Mucosa of stomach (tissue), 1 donor: ENCODE measurements around the gene CDK15.

Experiments
- H3K27me3 ChIP-seq: one replicate; pipeline ENCODE4 v1.7.0; 2013; ENCODE audit warnings: mild to moderate bottlenecking, low read length; ENCODE audit not compliant: control insufficient read depth, insufficient read depth
- H3K36me3 ChIP-seq: one replicate; pipeline ENCODE4 v1.7.0; 2013; ENCODE audit warnings: low read length; ENCODE audit not compliant: control insufficient read depth, insufficient read depth
- H3K4me1 ChIP-seq: one replicate; pipeline ENCODE4 v1.7.0; 2013; ENCODE audit warnings: mild to moderate bottlenecking, low read length; ENCODE audit not compliant: control insufficient read depth, insufficient read depth
- H3K4me3 ChIP-seq: one replicate; pipeline ENCODE4 v1.7.0; 2013; ENCODE audit warnings: low read length
- H3K9ac ChIP-seq: one replicate; pipeline ENCODE4 v1.7.0; 2013; ENCODE audit warnings: mild to moderate bottlenecking, low read length, moderate library complexity
- H3K9me3 ChIP-seq: one replicate; pipeline ENCODE4 v1.7.0; 2013; ENCODE audit warnings: mild to moderate bottlenecking, low read length, moderate library complexity; ENCODE audit not compliant: control insufficient read depth
- donor health status: Pancreatic carcinoma.

The CDK15 gene

DNA sequence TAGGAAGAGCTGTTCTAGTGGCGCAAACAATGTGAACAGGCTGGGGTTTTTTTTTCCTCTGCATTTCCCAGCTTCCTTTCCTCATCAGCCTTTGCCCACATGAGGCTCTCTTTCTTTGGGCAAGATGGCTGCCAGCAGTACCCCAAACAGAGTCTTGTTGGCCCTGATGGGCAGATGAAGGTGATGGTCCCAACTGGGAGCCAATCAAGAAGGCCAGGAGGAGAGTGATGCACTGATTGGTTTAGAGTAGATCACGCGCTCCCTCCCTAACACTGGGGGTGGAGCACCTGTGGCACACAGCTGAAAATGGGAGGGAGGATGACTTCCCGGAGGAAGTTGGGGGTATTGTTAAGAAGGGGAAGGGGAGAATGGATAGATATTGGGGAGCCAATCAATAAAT lies 131.0 kb downstream of the CDK15 start:
- no peaks in the 10 kb centered on the region for H3K4me1 ChIP-seq
- no peak overlapping the region for H3K9ac ChIP-seq
- no peaks in the 10 kb centered on the region for H3K36me3 ChIP-seq
- H3K9me3 ChIP-seq = no peaks in the 10 kb centered on the region
- no peak overlapping the region for H3K4me3 ChIP-seq
- H3K27me3 ChIP-seq = peaks cover 10% of the 10 kb centered on the region

DNA sequence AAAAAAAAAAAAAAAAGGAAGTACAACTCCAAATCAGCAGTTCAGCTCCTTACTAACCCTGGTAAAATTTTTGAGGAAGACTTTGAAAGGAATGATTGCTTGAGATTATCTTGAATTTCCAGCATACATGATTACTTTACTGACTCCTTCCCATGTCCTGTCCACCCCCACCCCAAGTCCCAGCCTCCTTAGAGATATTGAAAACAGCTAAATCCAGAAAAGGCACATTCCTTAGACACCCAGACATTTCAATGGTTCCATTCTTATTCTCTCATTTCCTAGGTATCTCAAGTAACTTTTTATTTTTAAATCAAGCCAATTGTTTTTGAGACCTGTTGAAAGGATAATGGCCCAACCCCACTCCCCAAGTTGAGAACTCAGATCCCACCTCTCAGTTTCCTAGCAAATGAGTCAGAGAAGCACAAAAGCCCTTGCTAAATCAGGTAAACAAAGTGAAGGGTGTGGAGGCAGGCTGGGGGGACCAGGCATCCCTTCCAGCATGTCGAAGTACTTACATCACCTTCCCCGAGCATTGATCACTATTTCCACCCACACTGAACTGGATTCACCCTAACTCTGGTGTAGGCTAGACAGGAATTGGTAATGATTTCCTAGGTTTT lies 131.9 kb downstream of the CDK15 start:
- Histone ChIP-seq H3K27me3 (peaks cover 10% of the 10 kb centered on the region), H3K4me1 (no peaks in the 10 kb centered on the region), H3K36me3 (no peaks in the 10 kb centered on the region), H3K9ac (no peak overlapping the region), H3K4me3 (no peak overlapping the region), H3K9me3 (no peaks in the 10 kb centered on the region)

DNA sequence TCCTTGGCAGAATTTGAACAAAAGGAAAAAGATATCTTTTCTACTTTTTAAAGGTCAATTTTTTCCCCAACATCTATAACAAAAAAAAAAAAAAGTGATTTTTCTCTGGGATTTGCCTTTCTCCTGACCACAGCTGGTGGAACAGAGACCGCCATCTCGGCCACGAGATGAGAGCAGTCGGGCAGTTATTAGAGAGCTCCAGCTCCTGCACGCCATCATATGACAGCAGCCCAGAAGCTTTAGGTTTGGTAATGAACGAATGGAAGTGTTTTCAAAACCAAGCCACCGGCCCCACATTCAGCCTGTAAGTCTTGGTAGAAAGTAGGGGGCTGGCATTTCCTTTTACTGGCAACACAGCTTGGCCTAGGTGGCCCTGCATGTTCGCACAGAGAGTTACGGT lies 132.4 kb downstream of the CDK15 start:
- H3K4me3 ChIP-seq = no peak overlapping the region
- no peaks in the 10 kb centered on the region for H3K4me1 ChIP-seq
- H3K27me3 ChIP-seq = peaks cover 9% of the 10 kb centered on the region
- no peaks in the 10 kb centered on the region for H3K9me3 ChIP-seq
- no peaks in the 10 kb centered on the region for H3K36me3 ChIP-seq
- H3K9ac ChIP-seq = no peak overlapping the region

DNA sequence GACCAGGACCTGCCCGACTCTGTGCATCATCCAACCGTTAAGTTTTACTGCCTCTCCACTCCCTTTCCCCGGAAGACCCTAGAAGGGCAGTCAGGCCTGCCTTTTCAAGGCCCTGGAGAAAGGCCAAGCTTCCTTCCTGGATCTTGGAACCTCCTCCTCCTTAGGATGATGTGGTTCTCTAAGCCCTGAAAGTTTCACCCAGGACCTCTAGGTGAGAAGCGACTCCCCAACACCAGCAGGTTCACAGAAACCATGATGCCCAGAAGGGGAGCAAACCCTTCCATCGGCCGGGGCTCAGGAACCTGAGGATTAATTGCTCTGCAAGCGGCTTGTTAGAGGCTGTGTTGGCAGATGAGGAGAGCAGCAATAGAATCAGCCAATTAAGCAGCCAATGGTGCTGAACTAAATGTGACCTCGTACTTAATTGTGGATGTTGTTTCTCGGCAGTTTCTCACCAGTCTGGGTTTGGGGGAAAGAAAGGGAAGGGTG lies 133.2 kb downstream of the CDK15 start:
- H3K36me3 ChIP-seq = no peaks in the 10 kb centered on the region
- H3K9me3 ChIP-seq = no peaks in the 10 kb centered on the region

DNA sequence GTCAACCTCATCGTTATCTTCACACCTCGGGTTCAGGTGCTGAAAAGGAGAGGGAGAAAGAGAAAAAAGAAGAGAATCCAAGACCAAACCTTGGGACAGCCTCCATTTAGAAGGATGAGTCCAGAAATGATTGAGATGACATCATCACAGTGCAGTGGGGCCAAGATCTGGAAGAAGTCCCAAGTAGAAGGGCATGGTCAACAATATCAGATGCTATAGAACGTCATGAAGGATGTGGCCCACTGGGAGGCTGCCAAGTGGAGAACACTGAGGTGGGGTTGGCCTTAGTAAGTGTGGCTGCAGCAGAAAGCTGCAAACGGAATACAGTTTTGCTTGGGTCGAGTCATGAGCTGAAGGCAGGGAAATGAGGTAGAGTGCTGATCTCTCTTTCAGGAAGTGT lies 136.2 kb downstream of the CDK15 start:
- Histone ChIP-seq H3K9me3 (no peaks in the 10 kb centered on the region), H3K9ac (no peak overlapping the region), H3K36me3 (no peaks in the 10 kb centered on the region), H3K4me3 (no peak overlapping the region), H3K27me3 (peaks cover 3% of the 10 kb centered on the region), H3K4me1 (no peaks in the 10 kb centered on the region)

More for the DNA sequence above, 133.2 kb downstream of the CDK15 start:
- Histone ChIP-seq H3K9ac (no peak overlapping the region), H3K4me3 (no peak overlapping the region), H3K4me1 (no peaks in the 10 kb centered on the region), H3K27me3 (peaks cover 3% of the 10 kb centered on the region)
